ENCODE data around the gene TRIM16. TPM values are rescaled to one million over a fixed set of nuclear protein-coding genes. Genes with fewer than 3 reads are reported as not detected.

The TRIM16 gene
- total and polyA plus RNA-seq, 9 of the 15 experiments (the other 6 are each of a cell fraction or from before 2014, with no cell fraction given), result 3.5 to 9.2 (median 8.2) TPM

- TF ChIP-seq ZBTB33 (CRISPR knock-in tag; IDR thresholded peaks at IDR 0.05) (no peak), CHD4 (IDR thresholded peaks at IDR 0.05; ENCODE audit: insufficient read depth, insufficient replicate concordance, low read depth, low read length, poor library complexity, severe bottlenecking) (no peak), NR1H2 (CRISPR knock-in tag; IDR thresholded peaks at IDR 0.05) (no peak), GATAD2A (IDR thresholded peaks at IDR 0.05) (no peak), SFPQ (IDR thresholded peaks at IDR 0.05; ENCODE audit: low read depth, low read length) (no peak), FOXP1 (CRISPR knock-in tag; IDR thresholded peaks at IDR 0.05) (no peak), POLR2AphosphoS5 (IDR thresholded peaks at IDR 0.05; ENCODE audit: control insufficient read depth, insufficient read depth, low read depth, low read length) (no peak), SNAPC5 (CRISPR knock-in tag; IDR thresholded peaks at IDR 0.05) (no peak), DMBX1 (CRISPR knock-in tag; IDR thresholded peaks at IDR 0.05; ENCODE audit: borderline replicate concordance) (no peak), CREB5 (CRISPR knock-in tag; IDR thresholded peaks at IDR 0.05) (no peak), MECOM (CRISPR knock-in tag; IDR thresholded peaks at IDR 0.05) (no peak), CSDE1 (IDR thresholded peaks at IDR 0.05) (no peak), ARID2 (IDR thresholded peaks at IDR 0.05) (no peak), HOXB6 (CRISPR knock-in tag; IDR thresholded peaks at IDR 0.05; ENCODE audit: borderline replicate concordance) (no peak), ZNF445 (CRISPR knock-in tag; IDR thresholded peaks at IDR 0.05; ENCODE audit: low read depth) (no peak), KAT8 (IDR thresholded peaks at IDR 0.05; ENCODE audit: low read depth) (no peak), ZNF217 (CRISPR knock-in tag; IDR thresholded peaks at IDR 0.05) (no peak)
These were observed 32.5 kb downstream of the TRIM16 start (continued) for GRCh38 chr17:15651583-15652110.

Data from K562 (cell line).